HepG2 (cell line): ENCODE measurements around the gene DENND4A. TPM values are rescaled to one million over a fixed set of nuclear protein-coding genes. Genes with fewer than 3 reads are reported as not detected.

ENCODE experiments used
- ATAC-seq: fragments of 200-7000 bp; cut with Tn5 transposase; 3 replicates; pipeline ENCODE4 v1.9.1; 2020; ENCODE audit warnings: mild to moderate bottlenecking, moderate library complexity
- BruUV-seq: library from RNA; stranded (reverse); fragments of 400-500 nt; replicated peaks from 2 replicates; lab custom pipeline; 2021; lab: Mats Ljungman, UMichigan
- CTCF ChIA-PET: fragments of 300-600 bp; formaldehyde crosslinking; extraction: SDS; loops from one replicate; lab custom pipeline; 2021; ENCODE audit warnings: low total read pairs, inconsistent platforms, low intra/inter-chr PET ratio; lab: Yijun Ruan, JAX
- POLR2A ChIA-PET: fragments of 350-600 bp; sonication (Branson Sonifier 250); formaldehyde crosslinking; loops from one replicate; lab custom pipeline; 2020; ENCODE audit warnings: antibody characterized with exemption, inconsistent platforms; lab: Yijun Ruan, JAX
- DNase-seq: peaks from one replicate; pipeline ENCODE4 v3.0.0-alpha.2; 2015; ENCODE audit warnings: low spot score
- FAIRE-seq: peaks from 3 replicates; lab custom pipeline; 2011; peaks lifted over from hg19 to GRCh38; lab: Jason Lieb, UNC
- H2AFZ ChIP-seq: one replicate; pipeline ENCODE4 v1.6.1; 2011; ENCODE audit warnings: low read length, inconsistent platforms
- H3K27ac ChIP-seq: fragments of 300-600 bp; 3 replicates; pipeline ENCODE4 v1.8.0; 2011; ENCODE audit warnings: mixed run types, mild to moderate bottlenecking, mixed read lengths, low read length, inconsistent platforms; ENCODE audit not compliant: insufficient read depth; ENCODE audit errors: extremely low read length
- H3K27me3 ChIP-seq, 2 experiments: fragments of 200-600 bp in 1 of 2; 2 replicates in 1 of 2; 3 replicates in 1 of 2; pipeline versions ENCODE4 v1.6.0 to v1.8.0; 2011; ENCODE audit warnings: low read length in 2 of 2, mild to moderate bottlenecking in 2 of 2, moderate library complexity in 2 of 2, inconsistent platforms in 1 of 2; ENCODE audit not compliant: insufficient read depth in 2 of 2, control insufficient read depth in 1 of 2
- H3K36me3 ChIP-seq, 2 experiments: fragments of 200-600 bp in 1 of 2; replicated peaks in 1 of 2; 2 replicates in 1 of 2; 3 replicates in 1 of 2; pipeline versions ENCODE4 v1.5.1 to v1.8.0; 2011; ENCODE audit warnings: low read length in 2 of 2, inconsistent platforms in 1 of 2; ENCODE audit not compliant: insufficient read depth in 2 of 2, control insufficient read depth in 1 of 2
- H3K4me1 ChIP-seq: 2 replicates; pipeline ENCODE4 v1.5.1; 2012; ENCODE audit warnings: low read length, inconsistent platforms; ENCODE audit not compliant: insufficient read depth
- H3K4me2 ChIP-seq: 2 replicates; pipeline ENCODE4 v1.6.0; 2011; ENCODE audit warnings: low read depth, low read length, inconsistent platforms
- H3K4me3 ChIP-seq, 3 experiments: fragments of 200-600 bp in 1 of 3; sonication (generic), shearing (Covaris generic) in 1 of 3; replicated peaks in 1 of 3; 2 replicates each; pipeline ENCODE4 v1.5.1; 2011 to 2016; ENCODE audit warnings: low read length in 3 of 3, inconsistent platforms in 2 of 3, low read depth in 2 of 3, mild to moderate bottlenecking in 2 of 3, control low read depth in 1 of 3, mixed read lengths in 1 of 3; ENCODE audit not compliant: insufficient read depth in 1 of 3
- H3K79me2 ChIP-seq: one replicate; pipeline ENCODE4 v1.6.1; 2011; ENCODE audit warnings: low read length, inconsistent platforms; ENCODE audit not compliant: insufficient read depth
- H3K9ac ChIP-seq: 2 replicates; pipeline ENCODE4 v1.6.0; 2011; ENCODE audit warnings: mild to moderate bottlenecking, low read depth, low read length, inconsistent platforms; ENCODE audit not compliant: insufficient read depth
- H3K9me3 ChIP-seq: 2 replicates; pipeline ENCODE4 v1.5.1; 2012; ENCODE audit warnings: mild to moderate bottlenecking, low read length
- H4K20me1 ChIP-seq: 2 replicates; pipeline ENCODE4 v1.6.0; 2011; ENCODE audit warnings: inconsistent platforms, mild to moderate bottlenecking, low read length, moderate library complexity; ENCODE audit not compliant: insufficient read depth
- AGO1 ChIP-seq: fragments of 200-400 bp; formaldehyde crosslinking; IDR thresholded peaks from 2 replicates; pipeline ENCODE4 v1.6.1; 2017; ENCODE audit warnings: mild to moderate bottlenecking, low read depth, low read length, moderate library complexity; ENCODE audit not compliant: poor library complexity, severe bottlenecking
- AKAP8 ChIP-seq: sonication (generic); formaldehyde crosslinking; IDR thresholded peaks from 2 replicates; pipeline ENCODE4 v1.5.1; 2020; ENCODE audit warnings: mild to moderate bottlenecking, missing genetic modification reagents
- CEBPG ChIP-seq: IDR thresholded peaks from 2 replicates; pipeline ENCODE4 v1.6.1; 2016
- ELF4 ChIP-seq: sonication (generic); formaldehyde crosslinking; IDR thresholded peaks from 2 replicates; pipeline ENCODE4 v1.5.0; 2020; ENCODE audit warnings: missing genetic modification reagents, mild to moderate bottlenecking, moderate library complexity, borderline replicate concordance
- GATAD1 ChIP-seq: IDR thresholded peaks from 2 replicates; pipeline ENCODE4 v1.6.1; 2016; ENCODE audit warnings: missing genetic modification reagents, missing compliant biosample characterization
- MEIS2 ChIP-seq: sonication (generic); formaldehyde crosslinking; IDR thresholded peaks from 2 replicates; pipeline ENCODE4 v1.9.0; 2021; ENCODE audit warnings: mild to moderate bottlenecking, missing genetic modification reagents
- NCOA2 ChIP-seq: sonication (generic); formaldehyde crosslinking; IDR thresholded peaks from 2 replicates; pipeline ENCODE4 v1.8.0; 2022; ENCODE audit warnings: inconsistent platforms
- PBX2 ChIP-seq: IDR thresholded peaks from 2 replicates; pipeline ENCODE4 v1.6.1; 2016; ENCODE audit warnings: control low read depth
- POLR2AphosphoS5 ChIP-seq: IDR thresholded peaks from 2 replicates; pipeline ENCODE4 v1.6.1; 2012; ENCODE audit warnings: low read depth, low read length
- SMAD3 ChIP-seq: sonication (generic); formaldehyde crosslinking; IDR thresholded peaks from 2 replicates; pipeline ENCODE4 v1.4.0; 2020; ENCODE audit warnings: missing genetic modification reagents
- ZBTB1 ChIP-seq: sonication (generic); formaldehyde crosslinking; IDR thresholded peaks from 2 replicates; pipeline ENCODE4 v1.4.0; 2020; ENCODE audit warnings: missing genetic modification reagents, borderline replicate concordance
- ZNF556 ChIP-seq: sonication (generic); formaldehyde crosslinking; IDR thresholded peaks from 2 replicates; pipeline ENCODE4 v1.4.0; 2020; ENCODE audit warnings: mild to moderate bottlenecking, missing genetic modification reagents, borderline replicate concordance
- ZNF747 ChIP-seq: sonication (generic); formaldehyde crosslinking; IDR thresholded peaks from 2 replicates; pipeline ENCODE4 v1.8.1; 2023; ENCODE audit warnings: missing genetic modification reagents, mild to moderate bottlenecking, borderline replicate concordance
- WGBS: methylation state at CpG from one replicate; pipeline ENCODE4 v1.1.6; 2017; ENCODE audit warnings: low lambda C conversion rate; 5-methylcytosine and 5-hydroxymethylcytosine counted together
- in situ Hi-C: cut with HindIII; loops from 2 replicates; pipeline ENCODE4 v1.10.0; 2017; ENCODE audit warnings: low pct_unique_long_range_greater_than_20kb; ENCODE audit not compliant: extremely low pct_ligation_motif_present
- intact Hi-C: fragments of 100-400 bp; cut with micrococcal nuclease; formaldehyde crosslinking; loops from one replicate; pipeline ENCODE4 v1.10.0; 2022; ENCODE audit not compliant: unreplicated experiment
- polyA plus RNA-seq, 8 experiments: library from polyadenylated mRNA; depleted of rRNA in 3 of 8; stranded (reverse) in 7 of 8; unstranded in 1 of 8; fragments of >200 nt; fragmentation: Illumina TruSeq in 4 of 8; extraction: Trizol in 4 of 8; gene quantifications; 2 replicates each; pipeline versions ENCODE4 v1.2.1 to v1.2.3, GENCODE V29; 2011 to 2016; ENCODE audit warnings: low read depth in 4 of 8, missing spikeins in 1 of 8, mixed read lengths in 1 of 8; ENCODE audit not compliant: insufficient read depth in 1 of 8
- total RNA-seq, 5 experiments: library from RNA; depleted of rRNA; stranded (reverse); fragments of >200 nt; fragmentation: Illumina TruSeq; extraction: Trizol; gene quantifications; 2 replicates each; pipeline ENCODE4 v1.2.3, GENCODE V29; 2016; ENCODE audit warnings: low read depth in 1 of 5

Gene DENND4A
- total and polyA plus RNA-seq, 2 of the 13 experiments (the other 11 are each of a cell fraction or from before 2014, with no cell fraction given) = 13.2 to 18.6 TPM

- H4K20me1 ChIP-seq = no peaks in the 10 kb centered on the region
- no peaks in the 10 kb centered on the region; a peak in 1 of 5 replicates for H3K27me3 ChIP-seq
- no peak overlapping the region for H3K4me3 ChIP-seq
- H3K9ac ChIP-seq = no peak overlapping the region
- TF ChIP-seq AKAP8 (CRISPR knock-in tag) (no peak), ZNF747 (no peak), PBX2 (no peak), NCOA2 (CRISPR knock-in tag) (no peak), AGO1 (no peak), ELF4 (CRISPR knock-in tag) (no peak), ZNF556 (no peak), SMAD3 (no peak)
- no peaks in the 10 kb centered on the region for H3K4me1 ChIP-seq
- no peak overlapping the region for H2AFZ ChIP-seq
- DNase-seq = no peak
- in situ Hi-C loops = no loop called here
- H3K9me3 ChIP-seq = no peaks in the 10 kb centered on the region
- H3K4me2 ChIP-seq = no peak overlapping the region
- POLR2A ChIA-PET = no interaction called here
- no peak for FAIRE-seq
- BruUV-seq = no TSS peak
- peaks cover 4 to 13% of the 10 kb centered on the region in 2 experiments; a peak in 4 of 5 replicates for H3K36me3 ChIP-seq
- WGBS = 85% methylated on average over 2 of the region's 2 CpGs
- no peaks in the 10 kb centered on the region for H3K79me2 ChIP-seq
- intact Hi-C loops = no loop called here
- CTCF ChIA-PET = no interaction called here
- no peak overlapping the region for H3K27ac ChIP-seq
- no peak for ATAC-seq
These were observed 171.3 kb downstream of the DENND4A start for GRCh38 chr15:65620833-65621232.

GRCh38 chr15:65619626-65620290 lies 172.3 kb downstream of the DENND4A start:
- FAIRE-seq (no peak), ATAC-seq (no peak), DNase-seq (no peak)
- BruUV-seq = no TSS peak
- in situ Hi-C loops (no loop called here), intact Hi-C loops (no loop called here)
- ChIA-PET POLR2A (no interaction called here), CTCF (no interaction called here)
- no peak overlapping the region for H3K4me3 ChIP-seq
- no peak overlapping the region for H3K27ac ChIP-seq
- H3K27me3 ChIP-seq = no peaks in the 10 kb centered on the region; a peak in 1 of 5 replicates
- H3K79me2 ChIP-seq = no peaks in the 10 kb centered on the region
- H4K20me1 ChIP-seq = no peaks in the 10 kb centered on the region
- no peaks in the 10 kb centered on the region for H3K4me1 ChIP-seq
- peaks cover 4 to 13% of the 10 kb centered on the region in 2 experiments; a peak in 3 of 5 replicates for H3K36me3 ChIP-seq
- H2AFZ ChIP-seq = no peak overlapping the region
- WGBS = 91% methylated on average over 5 of the region's 5 CpGs
- no peak overlapping the region for H3K9ac ChIP-seq
- H3K4me2 ChIP-seq = no peak overlapping the region
- no peak for TF ChIP-seq GATAD1 (CRISPR knock-in tag)
- no peak for TF ChIP-seq CEBPG (CRISPR knock-in tag)
- TF ChIP-seq POLR2AphosphoS5 = no peak
- no peak for TF ChIP-seq ZBTB1 (CRISPR knock-in tag)
- TF ChIP-seq MEIS2 = no peak
- H3K9me3 ChIP-seq = no peaks in the 10 kb centered on the region
